A549 (cell line): ENCODE data around the gene PPAT. TPM values are rescaled to one million over a fixed set of nuclear protein-coding genes. Genes with fewer than 3 reads are reported as not detected.

ENCODE experiments used
- ATAC-seq, 2 experiments: fragments of 200-7000 bp in 1 of 2; fragments of >200 bp in 1 of 2; cut with Nextera tagmentation in 1 of 2; cut with Tn5 transposase in 1 of 2; 3 replicates each; pipeline versions ENCODE4 v1.8.0 to v1.9.1; 2018 to 2020; ENCODE audit warnings: mild to moderate bottlenecking in 1 of 2, moderate library complexity in 1 of 2
- CTCF ChIA-PET: fragments of 300-600 bp; sonication (Branson Sonifier 250); formaldehyde crosslinking; extraction: SDS; loops from one replicate; lab custom pipeline; 2021; ENCODE audit warnings: antibody characterized with exemption, inconsistent platforms; lab: Yijun Ruan, JAX
- POLR2A ChIA-PET: fragments of 350-600 bp; formaldehyde crosslinking; extraction: SDS; loops from one replicate; lab custom pipeline; 2021; ENCODE audit warnings: antibody characterized with exemption, inconsistent platforms; lab: Yijun Ruan, JAX
- DNase-seq, 2 experiments: peaks; one replicate each; pipeline versions ENCODE4 v3.0.0 to v3.0.0-alpha.2; 2011 to 2016; ENCODE audit warnings: low read depth in 1 of 2, low spot score in 1 of 2
- FAIRE-seq: peaks from 2 replicates; lab custom pipeline; 2011; peaks lifted over from hg19 to GRCh38; lab: Jason Lieb, UNC
- H3K27ac ChIP-seq, 2 experiments: fragments of >200 bp; sonication (Bioruptor Twin); formaldehyde crosslinking; 3 replicates each; pipeline ENCODE4 v1.5.1; 2016 to 2017
- H3K4me1 ChIP-seq: fragments of >200 bp; sonication (Bioruptor Twin); formaldehyde crosslinking; 3 replicates; pipeline ENCODE4 v1.6.1; 2016
- H3K4me2 ChIP-seq: fragments of >200 bp; sonication (Bioruptor Twin); formaldehyde crosslinking; 3 replicates; pipeline ENCODE4 v1.6.1; 2016
- H3K4me3 ChIP-seq: fragments of >200 bp; sonication (Bioruptor Twin); formaldehyde crosslinking; 3 replicates; pipeline ENCODE4 v1.5.1; 2016
- H3K9me3 ChIP-seq: fragments of >200 bp; sonication (Bioruptor Twin); formaldehyde crosslinking; 3 replicates; pipeline ENCODE4 v1.6.1; 2016
- CBX8 ChIP-seq: fragments of 200-600 bp; sonication (generic); IDR thresholded peaks from 2 replicates; pipeline ENCODE4 v1.6.1; 2016
- CHD2 ChIP-seq: fragments of 150-350 bp; IDR thresholded peaks from 2 replicates; pipeline ENCODE4 v1.6.1; 2014; ENCODE audit warnings: low read length; ENCODE audit not compliant: partially characterized antibody
- CHD4 ChIP-seq: fragments of 200-600 bp; sonication (generic); IDR thresholded peaks from 2 replicates; pipeline ENCODE4 v1.6.1; 2016; ENCODE audit warnings: antibody characterized with exemption, mild to moderate bottlenecking, borderline replicate concordance
- CTCF ChIP-seq: fragments of >200 bp; sonication (Bioruptor Twin); formaldehyde crosslinking; IDR thresholded peaks from 3 replicates; pipeline ENCODE4 v1.5.1; 2016
- EHF ChIP-seq: fragments of 250-450 bp; sonication (Bioruptor Pico); IDR thresholded peaks from 2 replicates; pipeline ENCODE4 v1.5.0; 2020; ENCODE audit warnings: mild to moderate bottlenecking
- EHMT2 ChIP-seq: fragments of 200-600 bp; sonication (generic); IDR thresholded peaks from 2 replicates; pipeline ENCODE4 v1.6.1; 2016; ENCODE audit warnings: antibody characterized with exemption, low read depth, mild to moderate bottlenecking, moderate library complexity
- ELK1 ChIP-seq: fragments of 150-350 bp; IDR thresholded peaks from 2 replicates; pipeline ENCODE4 v1.6.1; 2014; ENCODE audit warnings: low read depth, mild to moderate bottlenecking, low read length
- EP300 ChIP-seq, 2 experiments: fragments of >200 bp; sonication (Bioruptor Twin); formaldehyde crosslinking; IDR thresholded peaks; 2 replicates in 1 of 2; 3 replicates in 1 of 2; pipeline ENCODE4 v1.6.1; 2016 to 2017
- ESRRA ChIP-seq: fragments of 150-350 bp; IDR thresholded peaks from 2 replicates; pipeline ENCODE4 v1.6.1; 2014; ENCODE audit warnings: mild to moderate bottlenecking, low read length, borderline replicate concordance
- FOSB ChIP-seq: fragments of 250-450 bp; sonication (Bioruptor Pico); IDR thresholded peaks from 2 replicates; pipeline ENCODE4 v1.5.0; 2020; ENCODE audit warnings: mild to moderate bottlenecking, moderate library complexity
- FOSL2 ChIP-seq, 2 experiments: fragments of 450-650 bp in 1 of 2; fragments of >200 bp in 1 of 2; sonication (Bioruptor Twin) in 1 of 2; formaldehyde crosslinking; IDR thresholded peaks; 2 replicates each; pipeline versions ENCODE4 v1.5.0 to v1.6.1; 2016 to 2020; ENCODE audit warnings: mild to moderate bottlenecking in 1 of 2, moderate library complexity in 1 of 2
- FOXS1 ChIP-seq: fragments of 250-450 bp; sonication (Bioruptor Pico); IDR thresholded peaks from 2 replicates; pipeline ENCODE4 v1.5.0; 2020; ENCODE audit warnings: mild to moderate bottlenecking, moderate library complexity
- GATA3 ChIP-seq: IDR thresholded peaks from 2 replicates; pipeline ENCODE4 v1.6.1; 2012; ENCODE audit warnings: borderline replicate concordance
- HES2 ChIP-seq: fragments of >200 bp; sonication (Bioruptor Twin); formaldehyde crosslinking; IDR thresholded peaks from 2 replicates; pipeline ENCODE4 v1.6.1; 2016
- HOXB13 ChIP-seq: fragments of 250-450 bp; sonication (Bioruptor Pico); IDR thresholded peaks from 2 replicates; pipeline ENCODE4 v1.5.0; 2020; ENCODE audit warnings: low read depth, mild to moderate bottlenecking, moderate library complexity
- KDM5A ChIP-seq: fragments of 200-600 bp; sonication (generic); IDR thresholded peaks from 2 replicates; pipeline ENCODE4 v1.6.1; 2016; ENCODE audit warnings: antibody characterized with exemption, mild to moderate bottlenecking
- MAX ChIP-seq: IDR thresholded peaks from 2 replicates; pipeline ENCODE4 v1.6.1; 2012
- MAZ ChIP-seq: fragments of 150-350 bp; IDR thresholded peaks from 2 replicates; pipeline ENCODE4 v1.6.1; 2014; ENCODE audit warnings: antibody characterized with exemption, low read depth, low read length, borderline replicate concordance
- MYC ChIP-seq: IDR thresholded peaks from 2 replicates; pipeline ENCODE4 v1.6.1; 2012; ENCODE audit warnings: mild to moderate bottlenecking, inconsistent platforms, low read length, improper control_type of control experiment, borderline replicate concordance
- NPAS2 ChIP-seq: fragments of 250-450 bp; sonication (Bioruptor Pico); IDR thresholded peaks from 2 replicates; pipeline ENCODE4 v1.8.0; 2022; ENCODE audit warnings: mild to moderate bottlenecking, moderate library complexity, borderline replicate concordance
- NR3C1 ChIP-seq: fragments of >200 bp; sonication (Bioruptor Twin); formaldehyde crosslinking; IDR thresholded peaks from 3 replicates; pipeline ENCODE4 v1.6.1; 2017
- RARB ChIP-seq: fragments of 250-450 bp; sonication (Bioruptor Pico); IDR thresholded peaks from 2 replicates; pipeline ENCODE4 v1.8.0; 2021; ENCODE audit warnings: mild to moderate bottlenecking, moderate library complexity
- RCOR1 ChIP-seq: fragments of 150-350 bp; IDR thresholded peaks from 2 replicates; pipeline ENCODE4 v1.6.1; 2014; ENCODE audit warnings: antibody characterized with exemption, low read length, low read depth
- RFX5 ChIP-seq: fragments of 450-650 bp; IDR thresholded peaks from 2 replicates; pipeline ENCODE4 v1.7.1; 2014; ENCODE audit warnings: antibody characterized with exemption, mild to moderate bottlenecking, moderate library complexity
- SREBF2 ChIP-seq: fragments of 450-650 bp; IDR thresholded peaks from 2 replicates; pipeline ENCODE4 v1.6.1; 2014; ENCODE audit warnings: mild to moderate bottlenecking, moderate library complexity
- USF2 ChIP-seq: fragments of 450-650 bp; IDR thresholded peaks from 2 replicates; pipeline ENCODE4 v1.6.1; 2014; ENCODE audit warnings: antibody characterized with exemption
- ZC3H11A ChIP-seq: fragments of 450-650 bp; IDR thresholded peaks from 2 replicates; pipeline ENCODE4 v1.6.1; 2014; ENCODE audit warnings: antibody characterized with exemption, mild to moderate bottlenecking
- ZSCAN20 ChIP-seq: fragments of 250-450 bp; sonication (Bioruptor Pico); IDR thresholded peaks from 2 replicates; pipeline ENCODE4 v1.8.0; 2022; ENCODE audit warnings: mild to moderate bottlenecking, moderate library complexity
- WGBS: methylation state at CpG from one replicate; pipeline ENCODE4 v1.1.6; 2017; ENCODE audit errors: missing lambda C conversion rate; 5-methylcytosine and 5-hydroxymethylcytosine counted together
- polyA plus RNA-seq, 4 experiments: library from polyadenylated mRNA; depleted of rRNA in 3 of 4; stranded (reverse); fragments of >200 nt; fragmentation: RNase III in 1 of 4; extraction: RNeasy Plus Mini Kit Qiagen cat#74134 plus additional on column Dnase treatment in 1 of 4; gene quantifications; 2 replicates in 3 of 4; 3 replicates in 1 of 4; pipeline ENCODE4 v1.2.3, GENCODE V29; 2011 to 2017

The PPAT gene
- polyA plus RNA-seq, 2 of the 4 experiments (the other 2 are of a cell fraction), result 22.8 to 26.7 TPM

GRCh38 chr4:56426273-56426672 lies 9.1 kb downstream of the PPAT start:
- FAIRE-seq, result no peak
- Histone ChIP-seq H3K27ac (no peak overlapping the region), H3K4me3 (no peak overlapping the region), H3K9me3 (no peaks in the 10 kb centered on the region), H3K4me1 (peaks cover 3% of the 10 kb centered on the region; the same call in 1 of the 3 replicates), H3K4me2 (no peak overlapping the region)
- CTCF ChIA-PET, result interaction anchor here (1.1 to 4.3 kb wide), 4 partner anchors 10 to 373 kb away, joined by 3 to 25 read pairs (median 4); partner anchors contain the start of genes PAICS and PPAT
- WGBS, result 97% methylated on average over 6 of the region's 6 CpGs
- no peak for TF ChIP-seq EHF
- no peak for TF ChIP-seq ZC3H11A
- TF ChIP-seq RCOR1, result no peak
- TF ChIP-seq ESRRA, result no peak
- no peak for TF ChIP-seq KDM5A
- TF ChIP-seq CHD4, result no peak
- no peak for TF ChIP-seq NPAS2
- no peak for TF ChIP-seq USF2
- TF ChIP-seq HES2, result no peak
- no peak for TF ChIP-seq ELK1
- no peak for TF ChIP-seq MYC
- TF ChIP-seq FOSL2 (IDR thresholded peaks at IDR 0.05), result no peak
- TF ChIP-seq FOSL2 (CRISPR knock-in tag; IDR thresholded peaks at IDR 0.05), result no peak
- TF ChIP-seq FOXS1 (CRISPR knock-in tag), result no peak
- TF ChIP-seq CHD2, result no peak
- no peak for TF ChIP-seq CBX8
- no peak for TF ChIP-seq EP300 (IDR thresholded peaks at IDR 0.05)
- no peak for TF ChIP-seq ZSCAN20 (CRISPR knock-in tag)
- no peak for TF ChIP-seq RARB (CRISPR knock-in tag)
- no peak for DNase-seq
- ATAC-seq, result no peak
- POLR2A ChIA-PET, result interaction anchor here (2.2 kb wide), 1 partner anchor 9 kb away, joined by 12 read pairs; the partner anchor contains the start of genes PAICS and PPAT

GRCh38 chr4:56425518-56425917 lies 9.9 kb downstream of the PPAT start:
- no peak for DNase-seq
- H3K9me3 ChIP-seq, result no peaks in the 10 kb centered on the region
- no peak for TF ChIP-seq KDM5A
- no peak for TF ChIP-seq MAX
- TF ChIP-seq FOSB (CRISPR knock-in tag), result no peak
- no peak for TF ChIP-seq SREBF2
- TF ChIP-seq EHMT2, result no peak
- no peak for TF ChIP-seq NR3C1
- TF ChIP-seq GATA3, result no peak
- TF ChIP-seq RFX5, result no peak
- TF ChIP-seq MYC, result no peak
- TF ChIP-seq HOXB13 (CRISPR knock-in tag), result no peak
- no peak for TF ChIP-seq MAZ
- no peak for TF ChIP-seq CTCF
- H3K4me2 ChIP-seq, result no peak overlapping the region
- WGBS, result 96% methylated on average over 3 of the region's 3 CpGs
- POLR2A ChIA-PET, result interaction anchor here (1.1 to 2.2 kb wide), 2 partner anchors 9 to 38 kb away, joined by 3 to 12 read pairs; partner anchors contain the start of genes AASDH, PAICS and PPAT
- no peaks in the 10 kb centered on the region; the same call in 2 of the 3 replicates for H3K4me1 ChIP-seq
- ATAC-seq, result no peak
- CTCF ChIA-PET, result interaction anchor here (0.8 to 4.3 kb wide), 8 partner anchors 10 to 413 kb away, joined by 3 to 25 read pairs (median 4); partner anchors contain the start of genes PAICS and PPAT
- no peak for FAIRE-seq
- H3K4me3 ChIP-seq, result no peak overlapping the region
- H3K27ac ChIP-seq, result no peak overlapping the region
